Kidney tubule cell (primary cell): ENCODE data around the gene ASIC1.

ENCODE experiments used
- DNase-seq: peaks from one replicate; pipeline ENCODE4 v3.0.0-alpha.2; 2018; ENCODE audit warnings: low spot score

The ASIC1 gene

DNA sequence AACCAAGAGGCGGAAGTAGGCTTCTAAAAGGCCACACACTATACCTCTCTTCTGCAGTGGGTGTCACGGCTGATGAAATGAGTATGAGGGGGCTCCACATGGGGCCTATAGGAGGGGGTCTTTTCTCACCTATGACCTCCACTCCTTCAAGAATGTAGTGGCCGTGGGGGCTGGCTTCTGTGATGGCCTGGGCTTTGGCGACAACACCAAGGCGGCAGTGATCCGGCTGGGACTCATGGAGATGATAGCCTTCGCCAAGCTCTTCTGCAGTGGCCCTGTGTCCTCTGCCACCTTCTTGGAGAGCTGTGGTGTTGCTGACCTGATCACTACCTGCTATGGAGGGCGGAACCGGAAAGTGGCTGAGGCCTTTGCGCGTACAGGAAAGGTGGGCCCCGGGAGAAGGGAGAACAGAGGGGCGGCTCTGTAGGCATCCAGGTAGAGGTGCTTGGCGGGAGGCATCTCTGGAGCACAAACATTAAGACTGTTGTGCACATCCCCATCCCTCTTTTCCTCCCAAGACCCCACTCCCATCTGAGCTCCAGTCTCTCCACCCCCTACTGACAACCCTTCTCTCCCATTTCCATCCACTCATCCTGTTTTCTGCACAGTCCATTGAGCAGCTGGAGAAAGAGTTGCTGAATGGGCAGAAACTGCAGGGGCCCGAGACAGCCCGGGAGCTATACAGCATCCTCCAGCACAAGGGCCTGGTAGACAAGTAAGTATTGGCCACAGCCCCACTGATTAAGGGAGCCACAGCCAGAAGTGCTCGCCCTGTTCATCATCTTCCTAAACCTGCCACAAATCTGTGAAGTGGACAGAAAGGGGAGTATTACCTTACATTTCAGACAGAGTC is 50.2 kb downstream of the ASIC1 start:
- no peak for DNase-seq

DNA sequence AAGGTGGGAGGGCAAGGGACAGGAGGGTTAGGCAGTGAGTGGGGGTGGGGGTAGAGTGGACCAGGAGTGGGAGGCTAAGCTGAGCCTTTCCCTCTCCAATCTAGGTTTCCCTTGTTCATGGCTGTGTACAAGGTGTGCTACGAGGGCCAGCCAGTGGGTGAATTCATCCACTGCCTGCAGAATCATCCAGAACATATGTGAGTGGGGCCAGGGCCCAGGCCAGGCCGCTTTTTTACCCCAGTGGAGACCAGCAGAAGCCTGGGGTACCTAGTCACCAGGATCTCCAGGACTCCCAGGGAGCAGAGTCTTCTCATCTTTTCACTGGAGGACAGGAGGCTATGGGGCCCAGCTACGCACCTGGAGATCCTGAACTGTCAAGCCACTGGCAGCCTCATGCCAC is 51.9 kb downstream of the ASIC1 start:
- DNase-seq, result no peak

DNA sequence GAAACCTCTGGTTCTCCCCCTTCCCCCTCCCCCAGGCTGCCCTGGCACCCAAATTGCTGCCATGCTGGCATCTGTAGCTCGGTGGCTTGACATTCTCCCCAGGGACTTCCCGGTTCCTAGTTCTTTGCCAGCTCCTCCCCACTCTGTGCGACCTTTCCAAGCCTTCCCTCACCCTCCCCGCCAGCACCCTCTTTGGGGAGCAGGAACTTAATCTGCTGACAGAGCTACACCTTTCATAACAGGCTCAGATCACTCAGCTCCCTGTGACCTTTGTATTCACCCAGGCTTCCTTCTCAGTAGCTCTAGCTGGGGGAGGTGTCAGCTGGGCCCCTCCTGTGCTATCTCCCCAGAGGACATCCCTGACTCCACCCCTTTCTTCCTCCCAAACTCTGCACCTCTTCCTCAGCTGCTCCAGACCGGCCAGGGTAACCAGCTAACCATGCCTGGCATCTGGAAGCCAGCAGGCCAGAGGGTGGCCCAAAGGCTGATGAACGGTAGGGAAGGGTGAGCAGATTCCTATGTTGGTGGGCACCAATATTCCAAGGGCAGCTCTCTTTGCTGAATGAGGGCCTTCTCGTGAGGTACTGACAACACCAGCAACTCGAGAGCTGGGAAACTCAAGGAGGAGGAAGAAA is 52.8 kb downstream of the ASIC1 start:
- peak; percentile 61 for DNase-seq

DNA sequence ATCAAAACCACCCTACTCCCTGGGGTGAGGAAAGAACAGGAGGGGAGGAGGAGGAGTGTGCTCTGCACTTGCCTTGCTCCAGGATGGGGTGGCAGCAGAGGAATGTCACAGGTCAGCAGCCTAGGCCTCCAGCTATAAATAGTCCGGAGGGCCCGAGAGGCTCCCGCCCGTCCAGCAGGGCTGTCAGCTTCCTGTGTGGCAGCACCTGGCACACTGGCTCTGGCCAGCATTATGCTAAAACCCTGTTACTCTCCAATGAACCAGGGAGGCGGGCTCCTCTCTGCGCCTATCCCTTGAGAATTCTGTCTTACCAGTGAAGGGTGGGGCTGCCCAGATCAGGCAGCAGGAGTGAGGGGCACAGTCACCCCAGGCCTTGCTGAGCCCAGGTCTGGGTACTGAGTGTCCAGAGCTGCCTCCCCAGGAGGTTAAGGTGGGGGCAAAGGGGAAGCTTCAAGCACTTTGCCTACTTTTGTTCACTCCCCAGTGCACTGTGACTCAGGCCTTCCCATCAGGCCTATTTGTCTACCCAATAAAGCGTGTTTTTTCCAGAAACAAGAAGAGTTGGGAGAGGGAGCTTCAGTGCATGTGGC is 53.5 kb downstream of the ASIC1 start:
- peak; percentile 95 for DNase-seq

DNA sequence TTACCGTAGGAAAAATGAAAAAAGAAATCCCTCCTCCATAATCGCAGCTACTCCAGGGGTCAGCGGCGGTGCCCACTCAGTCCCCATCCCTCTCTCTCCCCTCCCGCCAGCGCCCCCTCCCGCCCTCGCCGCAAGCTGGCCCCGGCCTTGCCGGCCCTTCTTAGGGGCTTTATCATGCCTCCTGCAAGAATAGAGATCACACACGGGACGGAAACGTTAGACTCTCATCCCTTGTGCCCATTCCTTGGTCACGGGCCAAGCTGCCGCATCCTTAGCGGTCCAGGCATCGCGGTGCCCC is 53.9 kb downstream of the ASIC1 start:
- no peak for DNase-seq

DNA sequence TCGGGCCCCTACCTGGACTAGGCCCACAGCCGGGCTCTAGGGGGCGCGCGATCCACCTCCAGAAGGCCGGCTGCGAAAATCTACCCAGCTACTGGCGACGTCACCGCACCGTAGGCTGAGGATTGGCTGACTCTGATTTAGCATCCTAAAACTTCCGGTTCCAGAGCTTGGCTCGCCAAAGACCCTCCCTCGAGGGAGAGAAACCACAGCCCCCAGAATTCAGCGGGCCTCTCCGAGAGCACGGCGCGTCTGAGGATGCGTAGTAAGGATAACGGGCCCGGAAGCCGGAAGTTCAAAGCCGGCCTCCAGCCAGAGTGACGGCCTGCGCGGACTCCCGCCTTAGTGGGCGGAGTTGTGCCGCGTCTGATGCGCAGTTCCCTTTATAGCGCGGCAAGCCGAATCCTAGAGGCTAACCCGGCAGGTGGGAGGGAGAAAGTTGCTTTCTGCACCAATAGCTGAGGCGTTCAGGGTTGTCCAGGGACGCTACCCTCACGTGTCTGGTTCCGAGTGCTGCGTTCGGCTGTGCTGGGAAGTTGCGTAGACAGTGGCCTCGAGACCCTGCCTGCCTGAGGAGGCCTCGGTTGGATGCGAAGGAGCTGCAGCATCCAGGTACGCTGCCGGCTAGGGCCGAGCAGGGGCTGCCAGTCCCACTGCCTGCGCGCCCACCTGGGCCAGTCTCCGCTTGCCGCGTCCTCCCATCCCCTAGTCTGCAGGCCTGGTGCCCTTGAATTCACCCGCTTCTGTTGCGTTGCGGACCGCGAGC is 54.5 kb downstream of the ASIC1 start, which contains the start of gene COX14:
Gene COX14 (plus strand): TSS at position 544 of the 763 bp plus-strand sequence. CDS start 7,808 bp downstream, outside the sequence.
- DNase-seq, result peak; percentile 100

DNA sequence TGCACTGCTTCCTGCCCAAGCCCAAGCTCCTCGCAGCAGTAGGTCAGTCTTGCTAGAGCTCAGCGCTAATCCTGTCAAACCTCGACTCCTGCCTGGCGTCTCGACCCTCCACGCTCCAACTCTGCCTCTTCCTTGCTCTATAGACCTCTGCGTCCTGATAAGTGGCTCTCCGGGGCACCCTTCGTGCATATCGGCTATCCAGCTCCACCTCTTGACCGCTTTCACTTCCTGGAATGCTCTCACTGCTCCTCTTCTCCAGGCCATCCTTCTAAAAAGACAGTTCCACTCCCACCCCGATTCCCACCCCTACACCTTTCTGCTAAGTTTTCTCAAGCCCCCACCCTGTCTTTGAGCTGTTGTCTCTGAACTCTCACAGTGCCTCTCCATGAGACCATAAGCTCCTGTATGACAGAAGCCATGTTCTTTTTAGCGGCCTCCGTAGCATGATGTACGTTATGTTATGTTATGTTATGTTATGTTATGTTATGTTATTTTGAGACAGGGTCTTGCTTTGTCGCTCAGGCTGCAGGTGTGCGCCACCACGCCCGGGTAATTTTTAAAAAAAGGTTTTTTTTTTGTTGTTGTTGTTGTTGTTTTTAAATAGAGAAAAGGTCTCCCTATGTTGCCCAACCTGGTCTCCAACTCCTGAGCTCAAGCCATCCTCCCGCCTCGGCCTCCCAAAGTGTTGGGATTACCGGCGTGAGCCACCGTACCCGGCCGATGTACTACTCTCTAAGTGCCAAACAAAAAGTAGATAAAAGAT is 55.2 kb downstream of the ASIC1 start:
- DNase-seq, result peak; percentile 65

DNA sequence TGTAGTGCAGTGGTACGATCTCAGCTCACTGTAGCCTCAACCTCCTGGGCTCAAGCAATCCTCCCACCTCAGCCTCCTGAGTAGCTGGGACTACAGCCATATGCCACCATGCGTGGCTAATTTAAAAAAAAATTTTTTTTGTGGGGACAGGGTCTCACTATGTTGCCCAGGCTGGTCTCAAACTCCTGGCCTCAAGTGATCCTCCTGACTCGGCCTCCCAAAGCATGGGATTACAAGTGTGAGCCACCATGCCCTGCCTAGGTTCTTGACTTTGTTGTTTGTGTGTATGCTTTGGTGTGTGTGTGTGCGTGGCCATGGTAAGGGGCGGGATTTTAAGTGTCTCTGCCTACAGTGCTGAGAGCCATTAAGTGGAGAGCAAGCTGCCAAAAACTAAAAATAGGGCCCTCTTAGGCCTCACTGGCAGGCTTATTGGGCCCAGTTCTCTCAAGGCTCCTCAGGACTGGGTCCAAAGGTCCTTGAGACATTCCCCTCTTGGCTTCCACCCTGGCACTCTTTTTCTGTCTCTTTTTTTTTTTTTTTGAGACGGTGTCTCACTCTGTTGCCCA is 59.7 kb downstream of the ASIC1 start:
- no peak for DNase-seq

DNA sequence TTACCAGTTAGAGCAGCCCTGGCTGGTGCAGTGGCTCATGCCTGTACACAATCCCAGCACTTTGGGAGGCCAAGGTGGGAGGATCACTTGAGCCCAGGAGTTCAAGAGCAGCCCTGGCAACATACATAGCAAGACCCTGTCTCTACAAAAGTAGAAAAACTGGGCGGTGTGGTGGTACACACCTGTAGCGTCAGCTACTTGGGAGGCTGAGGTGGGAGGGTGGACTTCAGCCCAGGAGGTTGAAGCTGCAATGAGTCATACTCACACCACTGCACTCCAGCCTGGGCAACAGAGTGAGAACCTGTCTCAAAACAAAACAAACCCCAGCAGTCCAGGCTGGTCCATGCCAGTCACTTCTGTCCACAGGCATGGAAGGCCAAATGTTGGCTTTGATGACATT is 62.0 kb downstream of the ASIC1 start:
- DNase-seq, result no peak

DNA sequence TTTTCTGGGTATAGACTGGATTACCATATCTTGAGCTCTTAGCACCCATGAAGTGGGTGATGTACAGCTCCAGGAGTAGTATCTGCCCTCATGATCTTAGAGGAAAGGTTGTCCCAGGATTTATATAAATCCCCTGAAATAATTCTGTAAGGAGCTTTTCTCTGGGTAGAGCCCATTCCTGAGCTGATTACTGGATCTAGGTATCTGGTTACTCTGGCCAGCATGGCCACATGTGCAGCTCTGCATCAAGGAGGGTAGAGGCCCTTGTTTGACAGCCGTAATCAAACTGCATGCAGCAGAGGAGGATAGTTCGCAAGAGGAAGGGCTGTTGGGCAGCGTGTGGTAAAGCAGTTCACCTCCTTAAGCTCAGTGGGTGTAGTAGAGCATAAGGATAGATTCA is 63.1 kb downstream of the ASIC1 start:
- no peak for DNase-seq

DNA sequence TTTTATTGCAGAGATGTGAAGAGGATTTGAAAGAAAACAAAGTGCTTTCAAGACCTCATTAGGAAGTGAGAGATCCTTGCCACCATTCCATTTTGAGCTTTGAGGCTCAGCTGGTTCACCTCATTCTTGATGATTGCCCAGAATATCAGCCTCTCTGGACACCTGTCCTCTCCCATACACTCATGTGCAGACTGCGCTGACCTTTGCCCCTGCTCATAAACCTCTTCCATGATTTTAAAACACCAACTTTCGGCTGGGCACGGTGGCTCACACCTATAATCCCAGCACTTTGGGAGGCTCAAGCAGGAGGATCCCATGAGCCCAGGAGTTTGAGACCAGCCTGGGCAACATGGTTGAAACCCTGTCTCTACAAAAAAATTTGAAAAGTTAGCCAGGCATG is 63.6 kb downstream of the ASIC1 start:
- no peak for DNase-seq

DNA sequence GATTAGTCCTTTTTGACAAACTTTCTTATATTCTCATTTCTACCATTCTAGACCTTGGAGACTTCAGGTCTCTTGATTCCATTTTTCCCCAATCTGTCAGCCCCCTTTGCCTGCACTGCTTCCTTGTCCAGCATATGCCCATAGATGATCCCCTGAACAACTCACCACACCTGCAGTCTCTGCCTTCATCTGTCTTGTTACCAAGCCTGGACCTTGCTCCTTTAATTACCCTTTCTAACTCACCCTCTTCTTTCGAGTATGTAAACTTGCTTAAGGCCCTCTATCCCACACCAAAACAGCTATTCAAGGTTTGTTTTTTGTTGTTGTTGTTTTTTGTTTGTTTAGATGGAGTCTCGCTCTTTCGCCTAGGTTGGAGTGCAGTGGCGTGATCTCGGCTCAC is 64.2 kb downstream of the ASIC1 start:
- no peak for DNase-seq

DNA sequence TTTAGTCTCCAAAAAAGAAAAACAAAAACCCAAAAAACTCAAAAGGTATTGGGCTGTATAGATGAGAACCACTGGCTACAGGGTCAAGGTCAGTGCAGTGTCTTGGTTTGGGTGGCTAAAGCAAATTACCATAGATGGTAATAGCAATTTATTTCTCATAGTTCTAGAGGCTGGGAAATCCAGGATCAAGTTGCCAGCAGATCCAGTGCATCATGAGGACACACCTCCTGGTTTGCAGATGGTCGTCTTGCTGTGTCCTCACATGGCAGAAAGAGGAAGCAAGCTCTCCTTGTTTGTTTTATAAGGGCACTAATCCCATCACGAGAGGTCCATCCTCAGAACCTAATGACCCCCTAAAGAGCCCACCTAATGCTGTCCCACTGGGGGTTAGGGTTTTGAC is 65.8 kb downstream of the ASIC1 start:
- no peak for DNase-seq

DNA sequence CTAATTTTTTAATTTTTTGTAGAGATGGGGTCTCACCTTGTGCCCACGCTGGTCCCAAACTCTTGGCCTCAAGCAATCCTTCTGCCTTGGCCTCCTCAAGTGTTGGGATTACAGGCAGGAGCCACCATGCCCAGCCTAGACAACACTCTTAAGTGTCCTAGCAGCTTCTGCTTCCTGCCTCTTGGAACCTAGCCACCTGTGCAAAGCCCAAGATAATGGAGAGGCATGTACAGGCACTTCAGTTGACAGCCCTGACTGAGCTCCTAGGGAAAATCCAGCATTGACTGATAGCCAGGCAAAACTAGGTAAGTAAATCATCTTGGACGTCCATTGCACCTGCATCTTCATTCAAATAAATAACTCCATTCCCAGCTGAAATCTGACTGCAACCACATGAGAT is 70.2 kb downstream of the ASIC1 start:
- DNase-seq, result no peak

DNA sequence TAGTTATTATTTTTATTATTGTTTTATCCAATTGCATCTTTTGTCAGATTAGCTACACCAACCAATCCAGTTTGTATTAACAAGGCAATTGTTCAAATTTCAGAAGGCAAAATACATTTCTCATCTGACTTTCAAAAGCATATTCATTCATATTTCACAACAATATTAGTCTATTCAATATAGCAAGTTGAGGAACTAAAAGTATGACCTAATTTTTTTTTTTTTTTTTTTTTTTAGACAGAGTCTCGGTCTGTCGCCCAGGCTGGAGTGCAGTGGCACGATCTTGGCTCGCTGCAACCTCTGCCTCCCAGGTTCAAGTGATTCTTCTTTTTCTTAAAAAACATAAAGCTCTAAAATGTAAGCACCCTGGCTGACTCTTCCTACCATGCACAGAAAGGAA is 71.9 kb downstream of the ASIC1 start:
- DNase-seq, result no peak

DNA sequence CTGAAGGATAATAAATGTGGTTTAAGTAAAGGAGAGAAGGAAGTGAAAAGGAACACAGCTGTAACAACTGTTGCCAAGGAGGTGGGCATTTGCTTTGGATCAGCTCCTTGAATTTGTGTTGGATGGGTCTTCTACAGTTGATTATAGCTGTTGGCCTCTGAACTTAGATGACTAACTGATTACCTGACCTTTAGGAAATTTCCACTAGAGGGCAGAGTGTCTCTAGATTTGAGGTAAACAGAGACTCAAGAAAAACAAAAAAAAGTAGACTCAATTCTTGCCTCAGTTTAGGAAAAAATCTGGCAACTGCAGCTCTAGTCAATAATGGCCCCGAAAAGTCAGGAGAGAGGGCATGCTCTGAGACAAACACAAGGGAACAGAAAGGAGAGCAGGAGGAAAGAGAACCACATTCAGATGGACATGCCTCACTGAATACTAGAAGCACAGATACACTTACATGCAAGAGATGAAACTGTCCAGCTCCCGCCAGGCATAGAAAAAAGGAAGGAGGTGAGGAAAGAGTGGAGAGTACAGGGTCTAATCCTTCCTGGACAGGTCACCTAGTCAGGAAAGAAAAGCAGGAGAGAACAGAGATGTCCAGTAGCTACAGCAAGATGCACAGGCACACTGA is 75.2 kb downstream of the ASIC1 start:
- peak; percentile 55 for DNase-seq
